GM21825 (cell line): Measurements from ENCODE around the gene AMN.

Source experiments
- ATAC-seq: cut with Tn5 transposase; IDR thresholded peaks from one replicate; pipeline ENCODE4 v1.9.1; 2021; ENCODE audit warnings: mild to moderate bottlenecking, moderate library complexity; ENCODE audit not compliant: unreplicated experiment

Gene AMN

GRCh38 chr14:102942069-102942468 lies 19.6 kb downstream of the AMN start:
- ATAC-seq, result no peak

DNA sequence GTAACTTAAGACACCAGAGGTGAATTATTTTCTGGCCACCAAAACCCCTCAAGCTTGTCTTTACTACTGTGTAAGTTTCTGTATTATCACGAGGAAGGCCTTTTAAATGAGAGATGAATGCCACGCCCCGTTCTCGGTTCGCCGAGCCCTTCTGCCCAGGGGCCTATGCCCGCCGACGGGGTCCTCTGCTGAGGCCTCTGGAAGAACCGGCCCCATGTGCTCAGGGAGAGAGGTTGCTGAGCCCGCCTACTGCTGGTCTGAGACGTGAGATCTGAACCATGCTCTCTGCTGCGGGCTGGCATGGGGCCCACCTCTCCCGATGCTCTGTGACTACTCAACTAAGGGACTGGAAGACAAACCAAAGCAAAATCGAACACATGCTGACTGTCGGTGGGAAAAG lies 21.0 kb downstream of the AMN start:
- ATAC-seq, result no peak

- ATAC-seq, result no peak
Measured at GRCh38 chr14:102943979-102944378, 21.5 kb downstream of the AMN start.

DNA sequence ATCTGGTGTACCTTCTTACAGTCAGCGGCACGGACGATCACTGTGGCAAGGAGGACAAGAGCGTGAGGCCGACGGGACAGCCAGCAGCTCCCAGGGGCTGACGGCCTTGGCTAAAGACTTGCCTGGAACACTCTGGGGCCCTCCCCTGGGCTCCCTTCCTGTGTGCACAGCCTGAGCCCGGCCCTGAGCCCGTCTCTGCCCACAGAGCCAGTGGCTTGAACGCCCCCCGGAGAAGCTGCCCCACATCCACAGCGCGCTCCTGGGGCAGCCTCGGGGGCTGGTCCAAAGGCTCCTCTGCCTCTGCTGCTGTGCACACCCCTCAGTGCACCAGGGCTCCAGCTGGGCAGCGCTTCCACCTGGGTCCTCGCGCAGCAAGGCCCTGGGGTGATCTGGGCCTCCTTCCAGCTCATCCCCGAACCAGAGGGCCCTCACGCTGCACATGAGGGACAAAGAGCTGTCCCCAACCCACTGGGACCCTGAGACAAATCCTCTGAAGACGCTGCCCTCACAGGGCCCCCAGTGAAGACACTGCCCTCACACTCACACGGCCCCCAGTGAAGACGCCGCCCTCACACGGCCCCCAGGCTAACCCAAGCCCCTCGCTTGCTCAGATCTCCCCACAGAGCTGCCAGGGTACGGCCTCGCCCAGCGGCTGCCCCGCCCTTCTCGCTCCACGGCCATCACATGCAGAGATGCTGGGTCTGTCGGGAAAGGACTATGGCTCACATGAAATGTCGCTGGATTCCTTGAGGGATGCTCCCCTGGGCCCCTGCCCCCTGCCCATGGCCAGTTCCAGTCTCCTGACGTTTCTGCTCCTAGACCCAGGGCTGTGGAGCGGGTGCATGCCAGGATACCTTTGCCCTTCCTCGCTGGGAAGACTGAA lies 22.2 kb downstream of the AMN start:
- no peak for ATAC-seq

- ATAC-seq, result no peak
Measured at GRCh38 chr14:102945346-102946130, 23.1 kb downstream of the AMN start.

GRCh38 chr14:102947321-102948103 lies 25.0 kb downstream of the AMN start:
- ATAC-seq, result no peak

- ATAC-seq, result no peak
Measured at GRCh38 chr14:102948698-102949061, 26.2 kb downstream of the AMN start.

GRCh38 chr14:102949062-102949800 lies 26.8 kb downstream of the AMN start:
- ATAC-seq, result no peak

- ATAC-seq, result no peak
Measured at GRCh38 chr14:102949801-102950451, 27.5 kb downstream of the AMN start.

DNA sequence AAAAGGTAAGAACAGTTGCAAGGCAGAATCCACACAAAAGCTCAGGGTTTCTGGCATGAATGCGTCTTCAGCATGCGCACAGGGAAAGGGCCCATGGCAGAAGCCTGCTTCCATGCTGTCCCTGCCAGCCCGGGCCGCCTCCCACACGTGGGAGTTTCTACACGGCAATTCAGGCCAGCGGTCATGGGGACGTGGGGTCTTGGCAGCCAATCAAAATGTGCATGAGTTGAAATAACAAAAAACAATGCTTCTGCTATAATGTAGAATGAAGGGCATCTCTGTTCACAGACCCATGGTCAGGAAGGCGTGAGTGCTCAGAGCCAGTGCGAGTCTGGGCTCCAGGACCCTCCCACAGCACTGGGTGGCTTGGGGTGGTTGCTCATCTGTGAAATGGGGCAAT lies 28.6 kb downstream of the AMN start:
- ATAC-seq, result no peak

DNA sequence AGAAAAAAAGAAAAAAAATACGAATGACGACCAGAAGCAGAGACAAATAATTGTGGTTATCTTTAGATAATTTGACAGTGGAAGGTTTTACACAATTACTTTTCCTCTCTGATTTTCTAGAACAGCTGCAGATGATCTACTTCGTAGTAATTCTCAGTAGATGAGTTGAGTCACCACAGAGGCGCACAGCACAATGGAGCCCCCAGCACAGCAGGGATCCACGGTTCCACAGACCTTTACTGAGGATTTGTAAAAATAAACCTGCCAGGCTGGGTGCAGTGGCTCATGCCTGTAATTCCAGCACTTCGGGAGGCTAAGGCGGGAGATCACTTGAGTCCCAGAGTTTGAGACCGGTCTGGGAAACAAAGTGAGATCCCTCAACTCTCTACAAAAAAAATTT lies 29.3 kb downstream of the AMN start:
- no peak for ATAC-seq

GRCh38 chr14:102952276-102952675 lies 29.8 kb downstream of the AMN start:
- no peak for ATAC-seq

DNA sequence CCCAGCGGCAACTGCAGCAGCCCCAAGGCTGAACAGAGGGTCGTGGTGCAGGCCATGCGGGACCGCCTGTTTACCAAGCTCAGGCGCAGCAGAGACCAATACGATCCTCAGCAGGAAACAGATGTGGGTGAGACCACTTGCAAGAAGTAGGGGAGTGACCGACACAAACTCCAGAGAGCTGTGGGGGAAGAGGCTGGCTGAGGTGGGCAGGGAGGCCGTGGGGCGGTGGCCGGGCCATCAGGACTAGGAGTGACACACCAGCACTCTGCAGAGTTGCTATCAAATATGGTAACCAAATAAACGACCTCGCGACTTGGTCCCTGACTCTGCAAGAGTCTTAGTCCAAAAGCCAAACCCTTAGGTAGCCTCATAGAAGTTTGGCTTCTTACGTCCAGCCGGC lies 30.6 kb downstream of the AMN start:
- no peak for ATAC-seq

DNA sequence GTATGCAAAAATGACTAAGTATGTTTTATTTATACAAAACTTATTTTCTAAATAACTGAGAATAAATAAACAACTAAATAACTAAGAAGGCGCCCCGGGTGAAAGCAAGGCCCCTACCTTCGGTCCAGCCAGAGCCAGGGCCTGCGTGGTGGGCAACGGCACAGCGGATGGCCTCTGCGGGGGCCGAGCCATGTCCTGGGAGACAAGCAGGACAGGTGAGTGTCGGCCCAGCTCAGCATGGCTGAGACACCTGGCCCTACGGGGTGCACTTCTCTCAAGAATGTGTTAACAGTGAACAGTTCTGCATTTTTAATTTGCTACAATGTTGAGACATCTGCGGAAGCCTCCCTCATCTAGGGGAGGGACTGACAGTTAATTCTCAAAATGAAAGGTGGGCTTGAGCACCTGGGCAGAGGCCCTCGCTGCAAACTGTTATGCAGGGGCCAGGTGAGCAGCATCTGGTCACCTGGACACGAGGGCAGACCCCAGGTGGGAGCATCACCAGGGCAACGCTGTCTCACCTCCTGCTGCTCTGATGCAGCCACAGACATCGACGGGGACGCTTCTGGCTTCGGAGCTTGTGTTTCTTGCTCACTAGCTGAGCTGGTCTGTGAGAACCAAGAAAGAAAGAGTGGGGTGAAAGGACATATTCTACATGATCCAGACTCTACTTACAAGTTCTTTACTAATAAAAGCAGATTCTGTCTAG lies 31.8 kb downstream of the AMN start:
- no peak for ATAC-seq

- no peak for ATAC-seq
Measured at GRCh38 chr14:102955636-102956408, 33.4 kb downstream of the AMN start.

DNA sequence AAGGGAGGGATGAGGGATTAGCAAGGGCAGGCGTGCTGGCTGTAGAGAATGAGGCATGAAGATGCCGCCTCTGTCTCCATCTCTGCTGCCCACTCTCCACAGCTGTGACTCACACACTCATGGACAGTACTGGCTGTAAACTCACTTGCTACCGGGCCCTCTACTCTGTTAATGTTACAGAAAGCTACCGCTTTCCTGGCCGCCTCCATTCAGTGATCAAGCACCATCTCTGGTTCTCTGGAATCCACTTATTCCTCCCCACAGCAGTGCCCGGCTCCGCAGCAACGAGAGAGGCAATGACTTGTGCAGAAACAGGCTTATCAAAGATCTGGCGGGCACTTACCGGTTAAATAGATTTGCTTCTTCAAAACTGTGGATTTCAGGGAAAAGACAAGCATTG lies 34.8 kb downstream of the AMN start:
- ATAC-seq, result no peak

DNA sequence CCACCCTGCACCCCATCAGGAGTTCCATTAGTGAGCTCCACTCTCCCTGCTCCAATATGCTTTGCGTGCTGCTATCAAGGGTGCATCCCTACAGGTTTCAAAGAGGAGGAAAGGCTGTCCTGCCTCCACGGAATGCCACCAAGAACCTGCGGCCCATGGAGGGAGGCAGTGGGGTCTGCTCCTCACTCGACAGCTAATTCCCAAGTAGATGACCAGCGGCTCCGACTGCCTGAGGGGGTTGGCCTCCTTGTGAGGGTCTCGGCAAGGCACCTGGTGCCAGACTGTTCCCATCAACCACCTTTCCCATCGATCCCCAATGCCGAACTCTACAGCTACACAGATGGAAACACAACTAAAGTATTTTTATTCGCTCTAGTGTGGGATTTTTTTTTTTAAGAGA lies 36.0 kb downstream of the AMN start:
- no peak for ATAC-seq

DNA sequence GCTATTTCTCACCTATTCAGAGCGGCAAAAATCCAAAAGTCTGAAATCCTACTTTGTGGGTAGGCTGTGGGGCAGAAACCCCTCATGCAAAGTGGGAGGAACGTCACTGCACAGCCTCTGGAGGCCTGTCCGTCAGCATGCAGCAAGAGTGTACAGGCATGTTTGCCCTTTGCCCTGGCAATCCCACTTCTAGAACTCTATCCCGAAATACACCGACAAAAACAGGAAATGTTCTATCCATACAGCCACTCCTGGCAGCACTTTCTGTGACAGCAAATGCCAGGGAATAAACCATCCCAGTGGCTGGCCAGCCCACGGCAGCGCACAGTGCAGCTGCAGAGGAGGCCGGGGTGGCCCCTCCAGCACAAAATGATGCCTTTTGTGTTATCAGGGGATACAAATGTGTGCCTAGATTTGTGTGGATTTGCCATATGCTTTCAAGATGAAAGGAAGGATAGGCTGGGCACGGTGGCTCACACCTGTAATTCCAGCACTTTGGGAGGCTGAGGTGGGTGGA lies 39.7 kb downstream of the AMN start:
- no peak for ATAC-seq
